GM19240 (cell line): Measurements from ENCODE around the gene IGDCC3.
"Not testable (repeated sequence)": the region's sequence is repeated elsewhere in the genome, so short reads cannot be mapped to it uniquely, and the experiment has no call there.

Source experiments
- DNase-seq: peaks from one replicate; pipeline ENCODE4 v3.0.0; 2011; ENCODE audit warnings: low spot score; ENCODE audit not compliant: insufficient read length

IGDCC3 gene

DNA sequence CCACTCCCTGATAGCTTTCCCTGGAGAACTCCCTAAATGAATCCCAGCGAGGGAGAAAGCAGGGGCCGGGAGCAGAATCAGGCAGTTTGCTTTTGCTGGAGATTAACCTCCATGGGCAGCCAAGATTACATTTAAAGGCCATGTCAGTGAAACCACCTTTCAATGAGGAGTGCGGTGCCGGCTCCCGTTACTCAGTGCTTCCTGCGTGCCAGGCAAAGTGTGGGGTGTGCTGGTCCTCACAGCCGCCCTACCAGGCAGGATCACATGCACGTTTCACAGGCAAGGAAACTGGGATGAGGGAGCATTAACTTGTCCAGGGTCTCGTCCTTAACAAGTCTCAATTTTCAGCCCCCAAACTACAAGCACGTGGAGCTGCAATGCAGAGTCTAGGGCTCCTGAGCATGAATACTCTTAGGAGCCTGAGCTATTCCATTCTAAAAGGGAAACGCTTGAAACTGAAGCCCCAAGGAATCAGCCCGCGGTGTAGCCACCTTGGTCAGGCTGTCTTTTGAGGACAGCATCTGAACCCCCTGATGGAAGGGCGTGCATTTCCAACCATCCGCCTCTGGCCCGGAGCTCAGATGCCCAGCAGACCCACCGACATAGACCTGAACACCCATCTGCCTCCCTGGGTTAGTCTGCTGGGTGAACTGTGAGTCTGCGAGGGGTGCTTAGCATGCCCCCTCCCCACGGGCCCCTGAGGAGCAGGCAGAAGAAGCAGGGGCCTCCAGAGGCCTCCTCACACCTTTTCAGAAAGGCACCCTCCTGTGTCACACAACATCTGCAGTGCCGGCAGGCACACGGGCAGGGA, 5.6 kb downstream of the IGDCC3 start:
- DNase-seq, result no peak

DNA sequence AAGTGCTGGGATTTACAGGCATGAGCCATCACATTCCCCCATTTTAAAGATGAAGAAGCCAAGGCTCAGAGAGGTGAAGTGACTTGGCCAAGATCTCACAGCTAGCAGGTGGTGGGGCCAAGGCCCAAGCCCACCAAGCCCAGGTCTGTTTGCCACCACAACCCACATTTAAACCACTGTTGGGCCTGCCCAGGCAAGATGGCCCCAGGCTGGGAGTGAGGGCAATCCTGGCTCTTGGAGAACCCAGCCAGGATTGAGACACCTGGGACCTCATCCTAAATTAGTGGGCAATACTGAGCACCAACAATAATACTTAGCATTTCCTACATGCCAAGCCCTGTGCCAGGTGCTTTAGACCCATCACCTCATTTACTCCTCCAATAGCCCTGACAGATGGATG, 6.9 kb downstream of the IGDCC3 start:
- no peak for DNase-seq

DNA sequence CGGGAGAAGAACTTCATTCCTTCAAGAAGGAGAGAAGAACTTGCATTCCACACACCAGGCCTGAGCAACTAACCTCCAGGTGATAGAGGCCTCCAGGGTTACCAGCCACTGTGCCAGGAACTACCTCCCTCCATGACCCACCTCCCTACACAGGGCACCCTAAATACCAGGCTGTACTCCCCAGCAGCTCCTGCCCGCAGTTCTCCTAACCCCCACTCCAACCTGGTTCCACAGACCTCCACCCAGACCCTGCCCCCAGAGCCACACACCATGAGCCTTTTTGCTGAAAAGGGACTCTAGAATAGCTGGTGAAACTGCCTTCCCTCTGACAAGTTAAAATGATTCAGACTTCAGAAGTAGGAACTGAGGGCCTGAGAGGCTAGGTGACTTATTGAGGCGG, 8.2 kb downstream of the IGDCC3 start:
- no peak for DNase-seq

DNA sequence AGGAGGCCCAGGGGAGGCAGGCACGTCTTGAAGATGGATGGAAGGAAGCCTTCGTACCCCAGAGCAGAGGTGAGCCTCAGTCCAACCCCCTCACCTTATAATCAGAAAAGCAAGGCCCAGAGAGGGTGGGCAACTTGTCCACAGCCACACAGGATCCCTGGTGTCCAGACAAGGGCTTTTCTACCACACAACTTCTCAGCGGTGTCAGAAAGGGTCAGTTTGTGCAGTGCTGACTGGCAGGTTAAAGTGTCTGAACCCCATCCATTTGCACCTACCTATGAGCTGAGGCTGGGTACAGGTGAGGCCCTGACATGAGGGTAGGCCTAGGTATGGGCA, 8.6 kb downstream of the IGDCC3 start:
- no peak for DNase-seq

DNA sequence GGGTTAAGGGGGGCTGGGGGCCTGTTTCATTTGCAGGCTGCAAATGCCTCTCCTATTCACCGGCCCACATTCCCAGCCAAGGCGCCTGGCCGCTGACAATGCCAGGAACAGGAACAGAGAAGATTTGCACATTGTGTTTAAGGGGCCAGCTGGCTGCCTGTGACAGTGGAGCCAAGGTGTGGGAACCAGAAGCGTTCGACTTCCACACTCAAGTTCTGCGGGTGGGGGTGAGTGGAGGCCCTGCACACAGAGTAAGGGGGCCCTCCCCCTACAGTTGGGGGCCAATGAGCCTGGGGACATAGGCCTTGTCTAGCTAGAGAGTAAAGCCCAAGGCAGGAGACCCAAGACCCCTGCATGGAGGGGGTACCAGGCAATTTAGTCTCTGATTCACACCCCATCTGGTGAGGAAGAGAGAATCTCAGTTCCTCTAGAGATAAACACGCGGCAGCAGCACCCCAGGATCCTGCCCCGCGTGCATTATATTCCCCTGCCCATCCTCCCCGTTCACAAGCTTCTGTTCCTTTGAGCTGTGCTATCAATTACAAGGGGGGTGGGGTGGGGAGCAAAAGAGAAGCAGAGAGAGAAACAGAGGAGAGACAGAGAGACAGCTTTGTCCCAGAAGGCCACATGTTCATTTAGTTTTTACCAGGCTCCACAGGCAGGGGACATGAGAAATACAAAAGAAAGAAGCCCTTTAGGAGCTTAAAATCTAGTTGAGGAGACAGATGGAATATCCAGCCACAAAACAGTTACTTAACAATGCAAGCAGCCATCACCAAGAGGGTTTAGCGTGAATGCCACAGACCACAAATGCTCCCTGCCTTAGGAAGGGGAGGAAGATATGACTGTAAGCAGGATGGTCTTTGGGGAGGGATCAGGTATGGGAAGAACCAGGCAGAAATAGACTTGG, 9.2 kb downstream of the IGDCC3 start:
- no peak for DNase-seq

DNA sequence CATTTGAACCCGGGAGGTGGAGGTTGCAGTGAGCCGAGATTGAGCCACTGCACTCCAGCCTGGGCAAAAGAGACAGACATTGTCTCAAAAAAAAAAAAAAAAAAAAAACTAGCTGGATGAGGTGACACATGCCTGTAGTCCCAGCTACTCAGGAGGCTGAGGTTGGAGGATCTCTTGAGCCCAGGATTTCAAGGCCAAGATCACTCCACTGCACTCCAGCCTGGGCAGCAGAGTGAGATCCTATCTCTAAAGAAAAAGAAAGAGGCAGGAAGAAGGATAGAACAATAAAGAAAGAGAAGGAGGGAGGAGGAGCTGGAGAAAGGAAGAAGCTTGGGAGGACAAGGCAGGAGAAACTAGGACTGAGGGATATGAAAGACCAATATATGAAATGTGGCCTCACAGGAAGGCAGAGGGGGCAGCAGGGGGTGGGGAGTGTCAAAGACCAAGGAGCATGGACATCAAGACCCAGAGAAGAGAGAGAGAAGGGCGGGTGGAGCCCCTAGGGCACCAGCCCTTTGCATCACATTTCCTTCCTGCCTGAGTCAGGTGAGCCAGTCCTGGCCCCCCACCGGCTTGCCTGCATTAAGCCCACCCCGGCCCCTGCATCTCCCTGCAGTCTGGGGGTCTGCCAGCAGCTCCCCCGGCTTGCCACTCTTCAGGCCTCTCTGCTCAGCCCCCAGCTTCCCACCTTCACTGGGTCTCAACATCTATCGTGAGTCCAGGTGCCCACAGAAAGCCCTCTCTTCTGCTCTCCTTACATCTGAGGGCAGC, 11.5 kb downstream of the IGDCC3 start:
- no peak for DNase-seq

DNA sequence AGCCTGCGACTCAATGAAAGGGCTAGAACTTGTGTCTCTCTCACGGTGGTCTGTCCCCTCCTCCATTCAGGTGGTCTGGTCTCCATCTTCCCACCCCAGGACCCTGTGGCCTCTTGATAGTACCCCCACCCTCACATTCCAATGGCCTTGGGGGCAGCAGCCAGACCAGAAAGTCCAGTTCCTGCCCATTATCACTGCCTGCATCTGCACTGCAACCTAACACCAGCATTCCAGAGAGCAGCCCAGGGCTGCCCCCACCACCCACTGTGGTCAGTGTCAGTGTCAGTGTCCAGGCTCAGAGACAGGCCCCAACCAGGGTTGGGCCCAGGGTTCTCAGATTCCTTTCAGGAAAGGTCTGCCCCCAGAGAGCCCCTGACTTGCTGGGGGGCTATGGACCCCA, 12.6 kb downstream of the IGDCC3 start:
- DNase-seq, result no peak

DNA sequence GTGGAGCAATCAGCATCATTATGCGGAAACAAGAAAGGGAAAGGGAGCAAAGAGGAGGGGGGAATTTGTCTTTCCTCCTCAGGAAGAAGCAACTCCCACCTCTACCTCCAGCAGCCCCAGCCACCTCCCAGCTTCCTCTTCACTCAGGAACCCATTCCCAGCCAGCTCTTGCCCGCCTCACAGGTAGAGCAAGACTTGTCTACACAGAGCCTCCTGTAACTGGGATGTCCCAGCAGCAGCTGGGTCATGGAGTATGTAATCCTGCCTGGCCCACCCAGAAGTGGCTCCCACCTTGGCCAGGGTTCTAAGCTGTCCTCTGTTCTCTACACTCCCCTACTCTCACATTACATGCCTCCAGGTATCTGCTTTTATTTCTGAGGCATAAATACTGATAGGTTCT, 14.0 kb downstream of the IGDCC3 start:
- no peak for DNase-seq

DNA sequence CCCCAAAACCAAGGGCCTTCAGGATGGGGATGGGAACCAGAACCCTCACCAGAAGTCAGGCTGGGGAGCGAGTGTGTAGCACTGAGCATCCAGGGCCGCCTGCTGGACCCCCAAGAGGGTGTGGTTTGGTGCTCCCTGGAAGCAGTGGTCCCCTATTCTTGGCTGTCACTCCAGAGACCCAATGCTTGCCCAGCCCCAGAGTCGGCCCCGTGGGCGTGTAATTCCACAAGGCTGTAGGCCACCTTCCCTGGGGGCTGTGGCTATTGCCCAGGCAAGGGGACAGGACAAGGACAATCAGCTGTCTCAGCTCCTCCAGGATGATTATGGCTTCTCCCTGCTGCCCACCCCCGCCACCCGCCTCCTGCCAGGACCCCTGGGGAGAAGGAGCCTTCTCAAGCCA, 14.5 kb downstream of the IGDCC3 start:
- no peak for DNase-seq

DNA sequence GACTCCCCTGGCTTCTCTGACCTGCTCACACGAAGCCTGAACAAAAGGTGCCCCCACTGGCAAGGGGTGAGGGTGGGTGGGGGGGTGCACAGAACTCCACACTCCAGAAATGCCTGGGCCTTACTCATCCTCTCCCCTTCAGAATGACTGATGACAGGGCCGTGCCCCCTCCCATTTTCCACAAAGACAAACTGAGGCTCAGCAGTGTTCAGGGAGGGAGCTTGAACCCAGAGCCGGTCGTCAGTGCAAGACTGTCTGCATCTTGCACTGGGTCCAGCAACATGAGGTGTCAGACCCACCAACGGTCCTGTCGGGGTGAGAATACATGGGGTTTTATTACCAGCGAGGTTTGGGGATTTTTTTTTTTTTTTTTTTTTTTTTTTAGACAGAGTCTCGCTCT, 15.3 kb downstream of the IGDCC3 start:
- no peak for DNase-seq

DNA sequence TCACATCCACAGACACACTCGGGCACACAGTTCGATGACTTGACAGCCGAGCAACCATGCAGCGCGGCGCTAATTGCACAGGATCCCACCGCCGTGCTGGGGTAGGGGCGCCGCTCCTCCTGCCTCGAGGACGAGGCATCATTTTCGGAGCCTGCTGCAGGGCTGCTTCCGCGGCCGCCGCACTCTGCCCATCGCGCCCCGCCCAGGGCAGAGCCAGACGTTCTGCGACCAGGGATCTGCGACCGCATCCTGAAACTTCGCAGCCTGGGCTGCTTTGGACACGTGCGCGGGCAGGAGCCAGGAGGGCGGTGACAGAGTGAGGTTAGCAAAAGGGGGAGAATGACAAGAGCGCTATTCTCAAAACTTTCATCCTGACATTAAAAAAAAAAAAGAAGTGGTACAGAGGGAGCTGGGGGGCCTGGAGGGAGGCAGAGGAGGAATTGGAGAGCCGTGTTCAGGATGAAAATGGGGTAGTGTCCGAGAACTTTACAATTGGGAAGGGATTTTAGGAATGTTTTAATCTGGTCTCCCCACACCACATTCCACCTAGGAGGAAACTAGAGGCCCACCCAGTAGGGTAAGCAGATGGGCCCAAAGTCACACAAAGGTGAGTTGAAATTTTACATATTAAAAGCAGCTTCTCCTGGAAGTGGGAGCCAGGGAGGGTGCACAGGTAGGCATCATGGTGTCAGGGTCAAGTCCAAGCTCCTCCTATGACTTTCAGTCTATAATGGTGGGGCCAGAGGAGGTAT, 15.9 kb downstream of the IGDCC3 start:
- no peak for DNase-seq

DNA sequence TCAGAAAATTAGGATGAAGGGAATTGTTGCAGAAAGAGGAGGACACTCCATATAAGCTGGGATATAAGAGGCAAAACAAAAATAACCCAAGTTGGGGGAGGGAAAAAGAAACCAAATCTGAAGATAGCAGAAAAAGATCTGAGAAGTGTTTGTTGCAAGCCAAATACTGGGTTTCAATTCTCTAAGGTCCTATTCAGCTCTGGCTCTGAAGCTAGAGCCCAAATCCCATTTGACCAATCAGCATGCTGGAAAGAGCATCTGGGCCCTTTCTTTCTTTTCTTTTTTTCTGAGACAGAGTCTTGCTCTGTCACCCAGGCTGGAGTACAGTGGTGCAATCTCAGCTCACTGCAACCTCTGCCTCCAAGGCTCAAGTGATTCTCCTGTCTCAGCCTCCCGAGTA, 17.3 kb downstream of the IGDCC3 start:
- DNase-seq, result no peak

DNA sequence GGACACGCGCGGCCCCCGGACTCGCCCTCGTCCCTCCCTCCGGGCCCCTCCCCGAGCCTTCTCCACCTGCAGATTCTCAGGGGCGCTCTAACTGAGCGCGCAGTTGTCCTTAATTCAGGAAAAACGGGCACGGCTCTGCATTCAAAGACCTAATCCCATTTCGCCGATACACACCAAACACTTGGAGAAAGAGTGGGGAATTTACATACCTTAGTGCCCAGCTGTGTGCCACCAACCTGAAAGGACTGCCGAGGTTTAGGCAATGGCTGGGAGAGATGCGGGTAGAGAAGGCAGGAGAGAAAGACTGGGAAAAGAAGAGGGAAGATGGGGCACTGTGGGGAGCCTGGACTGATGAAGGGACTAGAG, 21.8 kb downstream of the IGDCC3 start:
- DNase-seq, result no peak

DNA sequence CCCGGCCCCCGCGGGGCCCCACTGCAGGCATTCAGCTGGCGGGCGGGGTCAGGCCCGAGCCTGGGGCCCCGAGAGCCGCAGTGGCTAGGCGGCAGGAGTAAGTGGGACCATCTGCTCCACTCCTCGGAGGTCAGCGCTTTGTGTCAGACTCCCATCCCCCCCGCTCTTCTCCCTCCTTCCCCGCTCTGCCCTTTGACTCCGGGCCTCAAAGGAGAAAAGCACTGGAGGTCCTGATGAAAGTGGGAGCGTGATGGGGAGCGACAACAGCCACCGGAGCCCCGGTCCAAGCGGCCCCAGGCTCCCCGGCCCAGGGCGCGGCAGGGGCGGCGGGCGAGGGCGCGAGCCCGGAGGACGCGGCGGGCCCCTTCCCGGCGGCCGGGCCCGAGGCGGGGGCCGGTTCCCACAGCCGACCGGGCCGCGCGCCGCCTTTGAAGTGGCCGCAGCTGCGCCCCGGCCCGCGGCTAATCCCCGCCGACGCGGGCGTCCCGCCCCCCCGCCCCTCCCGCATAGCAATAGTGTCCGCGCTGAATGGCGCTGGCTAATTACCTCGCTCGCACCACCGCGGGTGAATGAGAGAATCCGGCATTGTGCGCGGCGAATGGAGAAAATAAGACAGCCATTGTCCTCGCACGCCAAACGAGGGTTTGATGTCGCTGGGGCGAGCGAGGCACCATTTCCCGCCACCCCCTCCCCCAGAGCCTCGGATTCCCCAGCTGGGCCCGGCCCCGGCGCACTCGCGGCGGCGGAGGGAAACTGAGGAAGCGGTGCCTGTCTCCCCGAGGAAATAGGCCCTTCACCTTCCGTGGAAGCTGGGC, 22.4 kb downstream of the IGDCC3 start:
- DNase-seq, result no peak

DNA sequence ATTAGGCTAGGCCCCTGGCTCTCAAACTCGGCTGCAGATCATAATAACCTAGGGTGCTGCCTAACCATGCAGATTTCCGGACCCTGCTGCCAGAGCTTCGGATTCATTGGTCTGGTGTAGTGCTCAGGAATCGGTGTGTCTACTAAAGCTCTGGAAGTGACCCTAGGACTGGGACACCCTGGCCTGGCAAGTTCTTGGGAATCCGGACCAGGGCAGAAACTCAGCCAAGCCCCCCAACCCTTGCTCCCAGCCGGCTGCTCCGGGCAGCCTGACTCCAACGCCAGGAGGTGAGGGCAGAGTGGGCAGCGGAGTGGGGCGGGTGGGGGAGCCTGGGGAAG, 23.0 kb downstream of the IGDCC3 start:
- DNase-seq, result no peak

DNA sequence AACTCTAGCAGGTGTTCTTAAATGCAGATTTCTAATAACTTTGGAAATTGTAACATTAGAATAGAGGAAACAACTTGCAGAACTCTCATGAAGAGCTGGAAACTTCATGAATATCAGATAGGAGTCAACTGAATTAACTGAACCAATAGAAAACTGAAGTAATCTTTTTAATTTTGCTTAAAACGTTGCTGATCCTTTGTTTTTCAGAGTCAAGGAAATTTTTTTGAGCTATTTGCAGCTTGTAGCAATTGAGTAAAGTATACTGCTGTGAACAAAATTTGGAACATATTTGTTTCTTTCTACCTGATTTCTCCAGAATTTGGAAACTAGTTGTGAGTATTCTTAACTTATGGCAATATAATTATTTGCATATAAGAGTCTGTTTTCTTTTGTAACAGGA, 25.8 kb downstream of the IGDCC3 start:
- not testable (repeated sequence) for DNase-seq

DNA sequence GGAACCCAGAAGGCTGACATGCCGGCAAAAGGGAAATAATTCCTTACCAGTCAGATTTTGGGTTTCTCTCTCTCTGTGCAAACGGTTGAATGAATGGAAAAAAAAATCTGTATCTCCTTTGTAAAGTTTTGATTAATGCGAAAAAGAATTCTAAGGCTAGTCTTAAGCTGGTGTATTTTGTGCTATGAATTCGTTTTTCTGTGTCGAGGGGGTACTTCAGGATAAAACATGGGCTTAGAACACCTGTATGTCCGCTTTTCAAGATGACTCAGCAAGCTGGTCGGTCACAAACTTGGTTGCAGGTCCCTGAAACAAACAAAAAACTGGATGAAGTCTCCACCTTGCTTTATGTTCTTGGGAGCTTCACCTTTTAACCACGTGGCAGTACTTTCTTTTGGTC, 28.5 kb downstream of the IGDCC3 start:
- DNase-seq, result no peak

DNA sequence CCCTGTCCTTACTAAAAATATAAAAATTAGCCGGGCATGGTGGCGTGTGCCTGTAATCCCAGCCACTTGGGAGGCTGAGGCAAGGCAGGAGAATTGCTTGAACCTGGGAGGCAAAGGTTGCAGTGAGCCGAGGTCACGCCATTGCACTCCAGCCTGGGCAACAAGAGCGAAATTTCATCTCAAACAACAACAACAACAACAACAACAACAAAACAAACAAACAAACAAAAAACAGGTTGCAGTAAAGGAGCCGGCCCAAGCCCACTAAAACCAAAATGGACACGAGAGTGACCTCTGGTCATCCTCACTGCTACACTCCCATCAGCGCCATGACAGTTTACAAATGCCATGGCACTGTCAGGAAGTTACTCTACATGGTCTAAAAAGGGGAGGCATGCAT, 30.0 kb downstream of the IGDCC3 start:
- DNase-seq, result not testable (repeated sequence)

DNA sequence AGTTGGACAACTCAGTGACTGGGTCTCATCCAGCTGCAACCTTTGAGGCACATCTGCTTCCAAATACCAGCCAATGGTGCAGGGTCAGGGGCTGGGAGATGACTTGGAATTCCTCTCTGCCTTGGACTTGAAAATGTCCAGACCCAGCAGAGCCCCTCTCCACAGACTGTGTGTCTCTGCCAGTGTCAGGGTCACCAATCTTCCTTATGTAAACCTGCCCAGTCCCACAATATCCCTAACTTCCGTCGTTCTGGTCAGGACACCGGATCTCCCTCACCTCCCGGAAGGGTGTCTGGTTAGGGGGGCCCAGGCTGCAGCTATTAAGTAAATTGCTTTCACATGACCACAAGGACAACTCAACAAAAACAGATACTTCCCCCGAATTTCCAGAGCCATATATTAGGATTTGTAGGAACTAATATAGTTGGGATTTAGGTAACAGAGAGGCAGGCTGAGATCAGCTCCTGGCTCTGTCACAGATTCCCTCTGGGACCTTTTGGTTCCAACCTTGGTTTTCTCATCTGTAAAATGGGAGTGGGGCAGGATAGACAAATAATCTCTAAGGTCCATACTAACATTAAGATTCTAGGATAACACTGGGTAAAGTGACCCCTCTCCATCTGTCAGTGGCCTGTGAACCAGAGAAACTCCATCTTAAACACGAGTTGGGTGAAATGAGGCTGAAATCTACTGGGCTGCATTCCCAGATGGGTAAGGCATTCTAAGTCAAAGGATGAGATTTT, 30.8 kb downstream of the IGDCC3 start:
- DNase-seq, result no peak

DNA sequence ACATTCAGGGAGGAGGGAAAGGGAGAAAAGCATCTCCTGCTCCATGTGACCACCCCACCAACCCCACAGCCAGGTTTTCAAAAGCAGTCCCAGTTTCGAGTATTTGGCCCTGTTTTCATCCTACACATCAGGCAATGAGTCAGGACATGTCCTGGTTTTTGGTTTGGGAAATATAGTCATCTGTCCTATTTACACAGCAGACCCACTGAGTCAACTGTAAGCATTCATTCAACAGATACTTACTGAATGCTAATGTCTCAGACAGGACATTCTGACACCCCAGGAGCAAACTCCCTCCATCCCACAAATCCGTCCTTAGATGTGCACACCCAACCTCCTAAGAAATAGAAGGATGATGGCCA, 32.9 kb downstream of the IGDCC3 start:
- DNase-seq, result no peak
